ENCODE measurements around the gene MYRIP.

GRCh38 chr3:40191251-40191650 is 381.8 kb downstream of the MYRIP start:
- TF ChIP-seq POLR2A (IDR thresholded peaks at IDR 0.05) (no peak), CTCF (IDR thresholded peaks at IDR 0.05) (no peak)
